AG09319 (cell line): ENCODE measurements around the gene NUDCD3.

Source experiments
- DNase-seq: peaks from one replicate; pipeline ENCODE4 v3.0.0-alpha.2; 2010; ENCODE audit warnings: low read depth; ENCODE audit errors: extremely low read depth
- TF ChIP-seq, protein P1 (sequence below): IDR thresholded peaks from 2 replicates; pipeline ENCODE4 v1.5.1; 2011; ENCODE audit warnings: low read depth, mild to moderate bottlenecking, inconsistent platforms, low read length, moderate library complexity

The NUDCD3 gene

DNA sequence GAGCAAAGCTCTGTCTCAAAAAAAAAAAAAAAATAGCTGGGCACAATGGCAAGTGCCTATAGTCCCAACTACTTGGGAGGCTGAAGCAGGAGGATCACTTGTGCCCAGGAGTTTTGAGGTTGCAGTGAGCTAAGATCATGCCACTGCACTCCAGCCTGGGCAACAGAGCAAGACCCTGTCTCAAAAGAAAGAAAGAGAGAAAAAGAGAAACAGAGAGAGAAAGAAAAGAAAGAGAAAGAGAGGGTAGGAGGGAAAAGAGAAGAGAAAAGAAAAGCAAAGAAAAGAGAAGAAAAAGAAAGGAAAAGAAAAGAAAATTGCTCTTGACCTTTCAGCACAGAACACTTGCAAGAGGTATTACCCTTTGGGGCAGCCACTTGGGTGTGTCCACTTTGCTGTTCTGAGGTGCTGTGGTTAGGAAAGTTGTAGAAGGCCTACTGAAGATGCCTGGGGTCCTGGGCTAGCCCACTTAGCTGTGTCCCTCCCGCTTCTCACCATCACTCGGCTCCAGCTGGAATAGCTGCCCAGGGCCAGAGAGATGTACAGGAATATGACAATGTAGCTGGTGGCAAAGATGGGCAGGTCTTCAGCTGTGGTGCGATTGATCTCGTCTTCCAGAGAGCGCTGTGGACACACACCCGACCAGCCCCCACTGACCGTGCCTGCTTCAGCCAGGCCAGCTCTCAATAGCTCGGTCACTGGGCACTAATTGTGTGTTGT is 45.0 kb upstream of the NUDCD3 start:
- TF ChIP-seq, protein P1, sequence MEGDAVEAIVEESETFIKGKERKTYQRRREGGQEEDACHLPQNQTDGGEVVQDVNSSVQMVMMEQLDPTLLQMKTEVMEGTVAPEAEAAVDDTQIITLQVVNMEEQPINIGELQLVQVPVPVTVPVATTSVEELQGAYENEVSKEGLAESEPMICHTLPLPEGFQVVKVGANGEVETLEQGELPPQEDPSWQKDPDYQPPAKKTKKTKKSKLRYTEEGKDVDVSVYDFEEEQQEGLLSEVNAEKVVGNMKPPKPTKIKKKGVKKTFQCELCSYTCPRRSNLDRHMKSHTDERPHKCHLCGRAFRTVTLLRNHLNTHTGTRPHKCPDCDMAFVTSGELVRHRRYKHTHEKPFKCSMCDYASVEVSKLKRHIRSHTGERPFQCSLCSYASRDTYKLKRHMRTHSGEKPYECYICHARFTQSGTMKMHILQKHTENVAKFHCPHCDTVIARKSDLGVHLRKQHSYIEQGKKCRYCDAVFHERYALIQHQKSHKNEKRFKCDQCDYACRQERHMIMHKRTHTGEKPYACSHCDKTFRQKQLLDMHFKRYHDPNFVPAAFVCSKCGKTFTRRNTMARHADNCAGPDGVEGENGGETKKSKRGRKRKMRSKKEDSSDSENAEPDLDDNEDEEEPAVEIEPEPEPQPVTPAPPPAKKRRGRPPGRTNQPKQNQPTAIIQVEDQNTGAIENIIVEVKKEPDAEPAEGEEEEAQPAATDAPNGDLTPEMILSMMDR, result no peak

DNA sequence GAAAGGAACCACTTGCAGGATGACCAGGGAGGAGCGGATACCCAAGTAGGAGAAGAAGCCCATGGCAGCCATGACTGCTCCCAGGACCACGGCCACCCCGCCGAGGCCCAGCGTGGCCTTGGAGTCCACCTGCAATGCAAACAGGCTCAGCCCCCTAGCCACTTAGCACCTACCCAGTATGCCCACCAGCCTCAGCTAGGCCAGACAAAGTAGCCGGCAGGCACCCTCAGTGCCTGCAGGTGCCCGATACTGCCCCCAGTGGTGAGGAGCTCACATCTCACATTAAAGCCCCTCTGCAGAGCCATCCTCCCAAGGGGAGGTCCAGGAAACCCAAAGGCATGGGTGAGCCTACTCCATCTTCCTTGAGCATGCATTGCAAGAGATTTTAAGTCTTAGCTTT is 44.0 kb upstream of the NUDCD3 start:
- TF ChIP-seq, protein P1, result peak; percentile 41
- no peak for DNase-seq

More for the DNA sequence above, 45.0 kb upstream of the NUDCD3 start:
- no peak for DNase-seq

DNA sequence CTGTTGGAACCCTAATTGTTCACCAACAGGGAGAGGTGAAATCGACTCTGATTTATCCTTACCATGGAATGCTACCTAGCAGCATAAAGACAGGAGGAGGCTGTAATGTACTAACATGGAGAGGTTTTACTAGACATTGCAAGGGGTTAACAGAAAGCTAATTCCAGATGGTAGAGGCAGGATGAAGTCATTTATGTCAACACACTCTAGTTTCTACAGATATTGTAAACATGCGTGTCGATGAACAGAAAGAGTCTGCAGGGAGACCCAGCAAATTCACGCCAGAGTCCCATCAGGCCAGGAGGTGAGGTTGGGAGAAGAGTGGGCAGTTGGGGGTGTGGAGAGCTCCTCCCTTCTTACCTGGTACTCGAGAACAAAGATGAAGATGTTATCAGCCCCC is 43.6 kb upstream of the NUDCD3 start:
- DNase-seq, result no peak
- TF ChIP-seq, protein P1, result no peak

DNA sequence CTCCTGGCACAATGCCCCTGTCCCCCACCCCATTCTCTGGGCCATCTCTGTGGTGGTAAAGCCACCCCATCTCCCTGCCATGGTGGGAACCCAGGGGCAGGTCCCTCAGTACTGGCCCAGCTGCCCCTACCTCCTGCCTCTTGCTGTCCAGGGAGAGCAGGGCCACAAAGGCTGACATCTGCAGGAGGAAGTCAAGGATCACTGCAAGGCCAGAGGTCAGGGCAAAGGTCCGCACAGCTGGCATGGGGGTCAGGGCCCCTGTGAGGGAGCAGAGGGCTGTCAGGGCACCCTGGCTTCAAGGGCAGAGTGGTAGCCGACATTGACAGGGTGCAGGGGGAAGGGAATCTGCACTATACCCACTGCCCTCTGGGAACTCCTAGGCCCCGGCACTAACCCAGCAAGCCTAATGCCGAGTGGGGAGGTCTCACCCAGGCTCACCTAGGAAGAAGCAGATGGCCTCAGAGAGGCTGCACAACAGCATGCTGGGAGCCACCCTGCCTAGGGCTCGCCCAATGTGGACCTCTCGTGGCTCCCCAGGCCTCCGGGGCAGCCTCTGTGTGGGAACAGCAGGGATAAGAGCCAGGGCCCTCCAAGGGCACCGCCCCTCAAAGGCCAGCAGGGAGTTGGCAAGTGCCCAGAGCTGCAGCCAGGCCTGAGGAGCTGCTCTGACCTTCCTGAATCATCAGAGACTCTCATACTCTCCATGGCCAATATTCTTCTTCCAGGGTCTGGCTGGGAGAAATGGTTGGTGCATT is 43.0 kb upstream of the NUDCD3 start:
- TF ChIP-seq, protein P1, result no peak
- DNase-seq, result no peak

DNA sequence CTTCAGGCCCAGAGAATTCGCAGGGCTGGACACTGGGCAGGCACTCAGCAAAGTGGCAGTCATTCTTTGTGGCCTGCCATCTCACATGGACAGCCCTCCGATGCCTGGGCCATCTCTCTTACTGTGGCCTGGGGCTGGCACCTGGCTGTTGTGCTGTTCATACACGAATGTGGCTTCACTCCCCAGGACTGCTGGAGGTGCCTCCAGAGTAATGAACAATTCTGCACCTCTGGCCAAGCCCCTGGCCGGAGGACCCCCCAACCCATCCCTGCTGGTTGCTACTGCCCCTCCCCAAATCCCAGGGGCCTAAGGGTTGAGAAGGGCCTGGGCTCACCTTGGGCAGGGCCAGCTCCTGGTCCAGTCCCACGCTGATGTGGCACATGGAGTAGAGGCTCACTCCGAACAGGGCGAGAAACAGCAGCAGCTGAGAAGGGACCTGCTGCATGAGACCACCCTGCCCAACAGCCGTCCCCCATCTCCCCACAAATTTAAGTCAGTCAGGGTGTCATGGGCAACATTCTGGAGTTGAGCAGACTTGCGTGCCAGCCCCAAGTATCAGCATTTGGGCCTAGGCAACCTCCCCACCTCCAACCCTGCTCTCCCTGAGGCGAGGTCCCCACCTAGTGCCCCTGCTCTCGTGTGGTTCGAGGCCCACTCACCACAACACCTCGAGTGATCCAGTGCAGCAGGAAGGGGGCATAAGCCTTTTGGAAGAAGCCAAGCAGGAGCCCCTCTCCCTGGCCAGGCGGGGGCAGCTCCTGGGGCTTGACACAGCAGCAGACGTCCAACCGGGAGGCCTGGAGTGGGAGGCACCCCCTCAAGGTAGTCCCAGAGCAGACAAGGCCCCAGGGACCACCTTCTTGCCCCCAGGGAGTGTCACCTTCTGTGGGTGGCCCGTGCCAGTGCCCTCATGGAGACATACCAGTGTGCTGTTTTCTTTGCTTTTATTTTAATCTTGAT is 41.2 kb upstream of the NUDCD3 start:
- TF ChIP-seq, protein P1, result no peak
- no peak for DNase-seq

DNA sequence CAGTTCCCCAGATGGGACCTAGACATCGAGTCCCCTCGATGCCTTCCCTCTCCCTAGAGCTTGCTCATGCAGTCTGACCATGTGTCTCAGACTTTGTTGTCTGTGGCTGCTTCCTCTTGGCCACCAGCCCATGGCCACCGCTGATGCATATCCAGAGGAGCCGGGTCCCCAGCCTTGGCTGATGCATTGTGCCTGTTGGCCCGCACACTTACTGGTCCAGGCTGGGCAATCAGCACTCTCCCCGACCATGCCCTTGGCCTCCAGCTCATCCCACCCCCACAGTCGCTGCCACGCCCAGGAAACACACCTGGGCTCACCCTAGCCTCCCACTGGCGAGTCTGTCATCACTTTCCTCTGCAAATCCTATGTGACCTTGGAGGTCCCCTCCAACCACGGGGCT is 40.5 kb upstream of the NUDCD3 start:
- no peak for DNase-seq
- TF ChIP-seq, protein P1, result no peak
